ENCODE data around the gene CRTC3.

Gene CRTC3

GRCh38 chr15:90597577-90597976, 67.9 kb downstream of the CRTC3 start:
- DNase-seq, result peak; percentile 23

GRCh38 chr15:90598031-90598577, 68.4 kb downstream of the CRTC3 start:
- peak; percentile 52 for DNase-seq

GRCh38 chr15:90598679-90599078, 69.0 kb downstream of the CRTC3 start:
- no peak for DNase-seq

- DNase-seq, result no peak
Measured at GRCh38 chr15:90599116-90599515, 69.4 kb downstream of the CRTC3 start.

GRCh38 chr15:90599644-90600043, 69.9 kb downstream of the CRTC3 start:
- no peak for DNase-seq

GRCh38 chr15:90600954-90601353, 71.2 kb downstream of the CRTC3 start:
- DNase-seq, result no peak

- DNase-seq, result peak; percentile 52
Measured at GRCh38 chr15:90603893-90604292, 74.2 kb downstream of the CRTC3 start.

GRCh38 chr15:90606641-90607040, 76.9 kb downstream of the CRTC3 start:
- DNase-seq, result no peak

GRCh38 chr15:90607361-90607760, 77.6 kb downstream of the CRTC3 start:
- DNase-seq, result no peak

GRCh38 chr15:90609242-90610180, 79.8 kb downstream of the CRTC3 start:
- DNase-seq, result no peak

GRCh38 chr15:90610190-90610589, 80.5 kb downstream of the CRTC3 start:
- no peak for DNase-seq

GRCh38 chr15:90611157-90611556, 81.4 kb downstream of the CRTC3 start:
- DNase-seq, result no peak

GRCh38 chr15:90617171-90617570, 87.4 kb downstream of the CRTC3 start:
- DNase-seq, result no peak

- DNase-seq, result no peak
Measured at GRCh38 chr15:90617668-90618097, 88.0 kb downstream of the CRTC3 start.

- no peak for DNase-seq
Measured at GRCh38 chr15:90618330-90619125, 88.8 kb downstream of the CRTC3 start.

GRCh38 chr15:90619468-90619867, 89.7 kb downstream of the CRTC3 start:
- no peak for DNase-seq

- DNase-seq, result no peak
Measured at GRCh38 chr15:90619939-90620338, 90.2 kb downstream of the CRTC3 start.

GRCh38 chr15:90620379-90621067, 90.8 kb downstream of the CRTC3 start:
- DNase-seq, result peak; percentile 65

GRCh38 chr15:90623854-90624253, 94.1 kb downstream of the CRTC3 start:
- no peak for DNase-seq

GRCh38 chr15:90624278-90624981, 94.7 kb downstream of the CRTC3 start:
- DNase-seq, result no peak

- no peak for DNase-seq
Measured at GRCh38 chr15:90625037-90625436, 95.3 kb downstream of the CRTC3 start.

- DNase-seq, result no peak
Measured at GRCh38 chr15:90629217-90629616, 99.5 kb downstream of the CRTC3 start.
